GM21825 (cell line): Measurements from ENCODE around the gene DPP6.
"Not testable (repeated sequence)": the region's sequence is repeated elsewhere in the genome, so short reads cannot be mapped to it uniquely, and the experiment has no call there.

Experiments used
- ATAC-seq: cut with Tn5 transposase; IDR thresholded peaks from one replicate; pipeline ENCODE4 v1.9.1; 2021; ENCODE audit warnings: mild to moderate bottlenecking, moderate library complexity; ENCODE audit not compliant: unreplicated experiment

Gene DPP6

DNA sequence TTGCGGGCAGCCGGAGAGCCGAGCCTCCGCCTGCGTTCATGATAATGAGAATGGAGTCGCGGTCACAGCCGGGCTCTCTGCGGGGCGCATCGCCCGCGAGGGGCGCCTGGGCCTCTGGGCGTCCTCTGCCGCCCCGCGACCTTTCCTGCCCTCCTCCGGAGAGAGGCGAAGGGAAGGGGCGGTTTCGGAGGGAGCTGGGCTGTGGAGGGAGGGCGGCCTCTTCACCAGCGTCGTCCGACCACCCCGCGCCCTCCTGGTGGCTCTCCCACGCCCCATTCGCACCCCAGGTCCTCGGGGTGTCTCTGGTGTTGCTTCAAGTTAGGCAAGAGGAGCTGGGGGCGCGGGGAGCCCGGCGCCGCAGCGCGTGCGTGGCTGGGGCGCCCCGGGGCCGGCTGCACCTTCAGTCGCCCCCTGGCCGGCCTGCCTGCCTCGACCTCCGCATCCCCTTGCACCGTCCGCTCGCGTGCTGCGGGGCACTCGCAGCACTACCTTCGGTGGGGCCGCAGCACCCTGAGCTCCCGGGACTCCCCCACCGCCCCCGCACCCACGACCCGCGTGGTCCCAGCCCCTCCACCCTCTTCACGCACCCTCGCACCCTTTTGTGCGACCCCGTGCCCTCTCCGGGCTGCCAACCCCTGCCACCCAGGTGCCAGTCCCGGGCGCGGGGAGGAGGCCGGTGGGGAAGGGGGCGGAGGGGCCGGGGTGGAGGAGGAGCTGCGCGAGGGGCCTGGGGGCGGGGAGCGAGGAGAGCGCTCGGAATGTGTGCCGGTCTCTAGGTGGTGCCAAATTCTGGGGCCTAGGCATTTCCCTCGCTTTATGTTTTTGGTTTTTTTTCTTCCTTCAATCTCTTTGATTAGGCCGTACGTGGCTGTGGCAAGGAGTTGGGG is at the start of gene DPP6:
Gene DPP6, plus strand, starts transcription at position 756 of the 887 bp plus-strand sequence.
- ATAC-seq, result not testable (repeated sequence)

DNA sequence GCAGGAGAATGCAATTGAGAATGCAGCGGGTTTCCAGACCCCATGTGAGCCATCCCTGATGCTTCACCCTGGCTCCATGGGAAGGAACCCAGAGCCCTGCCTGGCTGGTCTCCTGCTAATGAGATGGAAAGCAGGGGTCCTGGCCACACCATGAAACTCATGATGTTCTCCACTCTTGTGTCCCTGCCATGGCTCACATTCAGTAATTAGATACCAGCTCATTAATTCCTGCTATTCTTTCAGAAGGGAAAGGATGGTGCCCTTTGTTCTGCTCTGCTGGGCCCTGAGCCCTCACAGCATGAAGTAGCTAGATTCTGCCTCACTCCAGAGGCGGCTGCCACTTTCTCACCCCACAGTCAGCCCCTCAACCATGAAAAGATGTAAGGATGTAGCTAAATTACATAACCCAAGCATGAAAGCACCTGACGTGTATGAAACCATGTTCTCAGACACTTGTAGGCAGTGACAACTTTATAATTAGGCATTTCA is 42.7 kb upstream of the DPP6 start:
- not testable (repeated sequence) for ATAC-seq

DNA sequence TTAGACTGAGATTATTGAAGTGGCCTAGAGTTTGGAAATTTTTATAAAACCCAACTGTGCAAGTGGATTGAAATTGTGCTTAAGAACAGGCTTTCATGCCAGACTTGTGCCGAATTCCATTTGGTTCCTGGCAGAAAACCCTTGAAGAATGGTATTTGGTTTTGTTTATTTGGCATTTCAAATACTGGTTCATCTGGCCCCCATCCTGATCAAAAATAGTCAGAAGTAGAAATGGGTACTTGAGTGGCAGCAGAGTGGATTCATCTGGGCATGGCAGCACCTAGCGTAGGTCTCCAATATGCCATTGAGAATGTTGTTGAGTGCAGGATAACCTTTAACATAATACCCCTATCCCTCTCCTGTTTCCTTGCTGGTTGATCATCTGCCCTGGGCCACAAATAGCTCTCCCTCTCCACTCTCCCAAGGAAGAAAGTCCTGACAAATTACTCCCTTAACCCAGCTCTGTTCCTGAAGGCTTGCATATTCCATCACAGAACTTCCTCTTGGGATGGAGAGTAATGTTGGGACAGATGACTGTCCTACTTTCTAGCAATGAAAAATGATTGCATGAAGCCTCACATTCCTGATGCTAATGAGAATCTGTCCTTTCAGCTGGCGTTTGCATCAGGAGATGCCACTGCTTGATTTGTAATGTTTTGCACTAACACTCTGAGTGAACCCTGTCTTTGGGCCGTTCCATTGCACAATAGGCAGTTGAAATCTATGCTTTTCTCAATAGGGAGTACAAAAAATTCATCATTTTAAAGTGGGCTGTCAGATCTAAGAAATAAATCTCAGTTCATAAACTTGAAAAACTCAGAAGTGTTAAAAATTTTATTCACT is 41.3 kb upstream of the DPP6 start:
- not testable (repeated sequence) for ATAC-seq

DNA sequence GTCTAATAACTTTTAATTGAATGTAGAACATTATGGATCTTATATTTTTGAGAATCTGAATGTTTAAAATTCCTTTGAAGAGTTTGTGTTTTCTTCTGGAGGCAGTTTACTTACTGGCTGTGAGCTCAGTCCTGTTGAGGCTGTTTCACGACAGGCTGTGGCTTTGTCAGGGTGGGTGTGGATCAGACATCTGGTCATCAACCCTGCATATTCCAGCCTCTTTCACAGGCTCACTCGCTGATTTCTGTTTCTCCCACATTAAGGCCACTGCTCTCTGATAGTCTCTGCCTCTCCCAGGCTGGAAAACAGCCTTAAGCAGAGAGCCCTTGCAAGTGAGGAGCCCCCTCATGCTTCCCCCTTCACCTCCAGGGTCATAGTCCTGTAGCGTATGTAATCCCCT is 39.4 kb upstream of the DPP6 start:
- ATAC-seq, result not testable (repeated sequence)

DNA sequence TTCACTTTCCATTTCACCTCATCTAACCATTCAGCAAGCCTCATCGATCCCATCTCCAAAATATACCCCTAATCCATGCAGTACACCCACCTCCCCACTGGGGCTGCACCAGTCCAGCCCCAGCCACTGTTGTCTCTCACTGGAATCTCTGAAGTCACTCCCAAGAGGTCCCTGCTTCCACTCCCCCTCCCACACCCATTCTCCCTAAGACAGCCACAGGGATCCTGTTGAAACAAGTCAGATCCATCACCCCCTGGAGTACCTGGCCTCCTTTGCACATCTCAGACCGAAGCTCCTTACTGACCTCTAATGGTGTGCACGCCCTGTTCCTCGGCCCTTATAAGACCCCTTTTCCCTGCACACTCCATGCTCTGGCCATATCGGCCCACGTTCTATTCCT is 36.6 kb upstream of the DPP6 start:
- ATAC-seq, result not testable (repeated sequence)

DNA sequence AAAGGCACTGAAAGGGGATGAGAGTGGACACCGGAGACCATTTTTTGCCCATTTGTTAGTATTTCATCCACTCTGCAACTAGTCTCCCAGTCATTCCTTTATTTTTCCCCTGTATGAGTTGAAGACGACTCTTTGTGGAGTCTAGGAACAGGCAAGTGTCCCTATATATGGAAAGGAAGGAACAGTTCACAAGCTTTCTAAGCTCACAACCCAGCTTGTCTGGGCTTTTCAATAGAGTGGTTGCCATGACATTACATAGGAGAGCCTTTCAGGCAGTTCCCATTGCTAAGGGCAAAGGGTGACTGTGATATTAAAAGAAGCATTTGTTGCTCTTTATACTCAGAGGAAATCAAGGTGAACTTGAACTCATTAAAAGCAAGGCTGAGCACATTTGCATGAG is 33.8 kb upstream of the DPP6 start:
- not testable (repeated sequence) for ATAC-seq

DNA sequence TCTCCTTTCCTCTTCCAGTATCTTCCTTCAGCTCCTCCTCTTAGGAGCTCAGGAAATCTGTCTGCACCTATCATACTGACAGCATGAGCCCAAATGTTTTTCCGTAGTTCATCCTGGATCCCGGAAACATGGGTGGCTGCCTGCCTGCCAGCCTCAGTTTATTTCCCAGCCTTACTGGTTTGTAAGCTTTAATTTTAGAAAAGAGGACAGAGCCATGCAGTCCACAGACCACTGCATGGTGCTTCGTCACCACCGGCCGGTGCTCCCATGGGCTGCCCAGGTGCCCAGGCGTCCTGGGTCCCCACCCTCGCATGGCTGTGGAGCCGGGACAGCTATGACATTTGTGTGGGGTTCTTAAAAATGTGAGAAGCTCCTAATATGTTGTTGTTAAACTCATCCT is 24.4 kb upstream of the DPP6 start:
- not testable (repeated sequence) for ATAC-seq

DNA sequence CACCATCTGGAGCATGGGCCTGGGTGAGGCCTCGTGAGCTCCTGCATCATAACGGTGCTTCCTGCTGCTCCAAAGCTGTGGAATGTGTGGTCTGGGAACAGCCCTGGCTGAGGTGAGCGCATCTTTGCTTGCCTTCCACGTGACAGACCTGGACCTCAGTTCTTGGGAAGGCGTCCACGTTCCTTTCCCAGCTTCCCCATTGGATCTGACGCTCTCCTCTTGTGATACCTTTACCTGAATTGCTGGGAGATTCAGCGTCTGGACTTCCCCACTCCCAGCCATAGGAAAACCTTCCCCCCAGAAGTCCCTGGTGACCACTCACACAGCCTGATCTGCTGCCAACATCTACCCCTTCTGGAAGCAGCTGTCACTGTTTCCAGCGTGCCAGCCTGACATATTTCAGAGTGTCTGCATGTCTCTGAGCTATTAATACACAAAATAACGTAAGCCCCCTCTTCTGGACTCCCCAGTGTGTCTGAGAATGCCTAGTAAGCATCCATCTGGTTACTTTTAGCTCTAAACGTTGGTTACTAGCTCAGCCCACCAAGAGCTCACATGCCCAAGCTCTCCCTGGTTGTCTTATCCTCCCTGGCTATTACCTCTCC is 21.6 kb upstream of the DPP6 start:
- not testable (repeated sequence) for ATAC-seq

DNA sequence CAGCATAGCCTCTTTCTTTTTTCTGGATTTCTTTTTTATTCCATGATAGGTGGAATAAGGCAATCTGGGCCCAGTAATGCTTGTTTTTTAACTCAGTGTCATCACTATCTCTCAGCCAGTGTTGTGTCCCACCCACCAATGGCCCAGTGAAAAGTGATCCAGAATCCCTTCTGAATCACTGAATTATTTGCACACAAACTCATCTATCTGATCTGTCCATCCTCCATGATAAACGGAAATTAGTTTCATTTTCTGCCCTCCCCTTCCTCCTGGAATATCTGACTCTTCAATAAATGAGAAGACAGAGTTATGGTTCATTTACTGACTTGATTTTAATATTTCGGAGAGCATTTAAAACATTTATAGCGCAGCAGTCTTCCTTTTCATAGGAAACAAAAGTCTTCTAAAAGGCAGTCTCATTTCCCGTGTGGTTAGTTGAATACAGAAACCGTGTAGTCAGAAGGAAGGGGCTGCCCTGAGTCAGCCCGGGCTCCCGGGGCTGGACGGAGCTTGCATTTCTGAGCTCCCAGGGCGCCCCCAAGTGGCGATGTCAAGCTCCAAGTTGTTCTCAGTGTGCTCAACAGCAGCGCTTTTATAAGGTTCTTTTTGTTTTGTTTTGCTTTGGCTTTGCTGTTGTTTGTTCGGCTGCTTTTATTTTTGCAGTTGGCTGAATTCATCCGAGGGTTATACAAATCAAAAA is 12.6 kb upstream of the DPP6 start:
- peak; percentile 97 for ATAC-seq

DNA sequence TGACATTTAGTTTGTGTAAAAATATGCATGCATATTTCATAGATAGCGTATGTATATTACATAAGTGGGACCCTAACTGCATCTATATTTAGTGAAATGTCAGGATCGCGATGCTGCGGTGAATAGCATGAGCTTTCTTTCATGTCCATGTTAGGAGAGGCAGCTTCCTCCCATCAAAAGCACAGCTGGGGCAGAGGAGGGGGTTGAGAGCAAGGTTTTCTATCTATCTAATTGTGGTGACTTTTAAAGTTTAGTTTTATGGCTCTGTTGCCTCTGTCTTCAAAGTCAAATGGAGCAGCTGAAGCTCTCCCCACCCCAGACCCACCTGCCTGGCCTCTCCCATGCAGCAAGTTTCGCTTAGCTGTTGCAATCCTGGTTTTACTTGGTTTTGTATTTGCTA is 1.8 kb upstream of the DPP6 start:
- not testable (repeated sequence) for ATAC-seq

DNA sequence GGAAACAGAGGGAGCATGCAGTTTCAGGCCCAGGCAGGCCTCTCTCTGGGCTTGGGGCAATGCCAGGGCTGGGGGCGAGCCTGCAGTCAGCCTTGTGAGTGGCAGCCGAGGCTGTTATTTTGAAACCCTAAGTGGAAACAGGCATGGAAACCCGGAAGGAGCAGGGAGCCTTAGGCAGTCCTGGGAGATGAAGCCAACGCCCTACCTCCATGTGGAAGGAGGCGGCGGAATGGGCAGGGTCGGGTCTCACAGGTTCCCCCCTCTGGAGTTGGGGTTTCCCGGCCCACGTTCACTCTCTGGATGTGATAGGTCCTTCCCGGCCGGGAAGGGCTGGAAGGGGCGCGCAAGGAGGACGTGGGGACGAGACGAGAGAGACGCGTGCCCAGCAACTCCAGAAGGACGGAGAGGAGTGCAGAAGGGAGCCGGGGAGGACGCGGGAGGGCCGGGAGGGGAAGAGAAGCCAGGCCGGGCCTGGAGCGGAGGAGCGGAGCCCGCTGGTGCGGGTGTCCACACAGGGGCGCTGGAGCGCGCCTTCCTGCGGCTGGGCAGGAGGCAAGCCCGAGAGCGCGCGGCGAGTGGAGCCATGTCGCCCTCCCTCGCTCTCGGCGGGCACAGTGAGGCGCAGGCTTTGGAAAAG is 1.1 kb upstream of the DPP6 start:
- not testable (repeated sequence) for ATAC-seq

DNA sequence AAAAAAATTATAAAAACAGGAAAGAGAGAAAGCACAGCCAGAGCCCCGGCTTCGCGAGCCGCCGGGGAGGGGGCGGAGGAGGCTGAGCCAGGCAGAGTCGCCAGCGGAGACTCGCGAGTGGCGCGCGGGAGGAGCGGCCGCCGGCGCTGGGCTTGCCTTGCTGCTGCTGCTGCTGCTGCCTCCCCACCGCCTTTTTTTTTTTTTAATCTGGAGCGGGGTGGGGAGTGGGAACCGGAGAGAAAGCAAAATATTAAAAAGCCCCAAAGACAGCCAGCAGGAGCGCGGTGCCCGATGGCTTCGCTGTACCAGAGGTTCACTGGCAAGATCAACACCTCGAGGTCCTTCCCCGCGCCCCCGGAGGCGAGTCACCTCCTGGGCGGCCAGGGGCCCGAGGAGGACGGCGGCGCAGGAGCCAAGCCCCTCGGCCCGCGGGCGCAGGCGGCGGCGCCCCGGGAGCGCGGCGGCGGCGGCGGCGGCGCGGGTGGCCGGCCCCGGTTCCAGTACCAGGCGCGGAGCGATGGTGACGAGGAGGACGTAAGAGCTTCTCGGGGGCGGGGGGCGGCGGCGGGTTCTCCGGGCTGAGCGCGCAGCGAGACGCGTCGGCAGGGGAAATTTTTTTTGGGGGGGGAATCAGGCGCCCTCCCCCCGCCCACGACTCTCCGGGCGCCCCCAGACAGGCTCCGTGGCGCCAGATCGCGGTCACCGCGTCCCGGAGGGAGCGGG is 493 bp downstream of the DPP6 start:
- ATAC-seq, result not testable (repeated sequence)

DNA sequence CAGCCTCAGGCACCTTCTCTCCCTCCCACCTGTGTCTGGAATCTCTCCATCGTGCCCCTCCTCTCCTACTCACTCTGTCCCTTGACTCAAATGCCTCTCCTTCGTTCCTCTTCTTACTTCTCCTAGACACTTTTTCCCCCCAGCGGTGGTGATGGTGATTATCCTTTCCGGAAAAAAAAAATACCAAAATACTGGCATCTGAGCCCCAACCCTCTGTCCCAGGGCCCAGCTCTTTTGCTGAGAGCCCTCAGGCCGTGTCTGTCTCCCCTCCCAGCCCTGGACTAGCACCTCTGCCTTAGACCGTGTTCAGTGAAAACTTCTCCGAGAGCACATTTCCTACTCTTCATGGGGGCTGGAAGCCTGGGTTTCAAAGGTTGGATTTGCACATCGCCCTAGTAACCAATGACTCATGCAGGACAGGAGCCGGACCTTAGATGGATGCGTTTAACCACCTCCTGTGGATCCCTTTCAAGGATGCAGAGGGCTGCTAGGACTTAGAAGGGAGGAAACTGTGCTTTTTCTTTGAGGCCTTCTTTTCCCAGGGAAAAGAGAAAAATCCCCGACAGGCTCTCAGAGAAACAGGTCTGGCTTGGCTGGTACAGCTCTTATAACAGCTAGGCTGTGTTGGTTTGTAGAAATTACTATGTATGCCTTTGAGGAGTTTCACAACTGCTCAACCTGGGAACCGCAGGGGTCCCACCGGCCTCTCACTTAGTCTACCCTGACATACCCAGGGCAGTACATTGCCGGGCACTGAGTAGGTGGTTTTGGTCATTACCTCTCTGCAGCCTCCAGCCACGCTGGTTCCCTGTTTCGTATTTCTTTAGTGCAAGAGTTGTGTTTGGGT is 1.5 kb downstream of the DPP6 start:
- not testable (repeated sequence) for ATAC-seq

DNA sequence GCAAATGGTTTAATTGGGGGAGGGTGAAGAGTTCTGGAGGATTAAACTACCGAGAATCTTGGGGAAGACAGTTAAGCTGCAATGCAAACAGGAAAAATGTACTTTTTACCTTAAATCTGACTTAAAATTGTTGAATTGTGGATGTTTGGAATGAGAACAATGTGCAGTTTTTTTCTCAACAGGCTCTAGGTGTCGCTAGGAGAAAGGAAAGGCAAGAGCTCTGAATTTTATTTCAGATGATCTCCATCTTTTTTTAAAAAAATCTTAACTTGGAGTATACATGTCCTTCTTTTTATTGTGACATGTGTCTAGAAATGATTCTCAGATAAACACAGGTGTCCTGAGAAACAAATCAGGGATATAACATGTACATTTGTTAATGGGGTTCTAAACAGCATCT is 2.5 kb downstream of the DPP6 start:
- not testable (repeated sequence) for ATAC-seq

DNA sequence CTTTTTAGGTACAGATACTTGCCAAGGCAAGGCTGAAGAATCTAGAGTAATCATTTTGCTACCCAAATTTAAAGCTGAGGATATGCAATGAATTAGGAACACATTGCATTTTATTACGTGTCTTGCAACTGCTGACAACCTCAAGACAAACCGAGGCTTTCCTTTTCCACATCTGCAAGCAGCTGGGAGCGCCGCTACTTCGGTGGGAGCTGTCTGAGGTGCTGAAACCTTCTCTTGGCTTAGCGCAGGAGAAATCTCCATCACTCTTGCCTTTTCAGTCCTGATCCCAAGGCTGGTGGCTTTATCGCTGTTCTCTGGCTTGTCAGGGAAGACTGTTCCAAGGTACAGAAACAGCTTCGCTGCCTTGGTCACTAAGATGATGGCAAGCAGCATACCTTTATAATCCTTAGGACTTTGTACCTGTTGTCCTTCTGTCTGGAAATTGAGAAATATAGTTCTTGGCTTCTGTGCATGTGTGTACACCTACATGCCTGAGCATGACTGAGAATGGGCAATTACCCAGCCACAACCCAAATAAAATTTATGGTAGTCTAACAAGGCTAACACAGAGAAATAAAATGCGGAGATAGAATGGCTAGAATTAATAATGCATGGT is 3.4 kb downstream of the DPP6 start:
- ATAC-seq, result not testable (repeated sequence)

DNA sequence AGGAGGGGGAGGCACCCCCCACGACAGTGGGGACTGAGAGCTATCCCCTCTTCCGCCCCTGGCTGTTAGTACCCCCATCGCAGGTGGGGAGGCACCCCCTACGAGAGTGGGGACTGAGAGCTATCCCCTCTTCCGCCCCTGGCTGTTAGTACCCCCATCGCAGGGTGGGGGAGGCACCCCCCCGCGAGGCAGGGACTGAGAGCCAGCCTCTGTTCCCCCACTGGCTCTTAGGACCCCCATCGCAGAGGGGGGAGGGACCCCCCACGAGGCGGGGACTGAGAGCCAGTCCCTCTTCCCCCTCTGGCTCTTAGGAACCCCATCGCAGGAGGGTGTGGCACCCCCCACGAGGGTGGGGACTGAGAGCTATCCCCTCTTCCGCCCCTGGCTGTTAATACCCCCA is 6.6 kb downstream of the DPP6 start:
- not testable (repeated sequence) for ATAC-seq

DNA sequence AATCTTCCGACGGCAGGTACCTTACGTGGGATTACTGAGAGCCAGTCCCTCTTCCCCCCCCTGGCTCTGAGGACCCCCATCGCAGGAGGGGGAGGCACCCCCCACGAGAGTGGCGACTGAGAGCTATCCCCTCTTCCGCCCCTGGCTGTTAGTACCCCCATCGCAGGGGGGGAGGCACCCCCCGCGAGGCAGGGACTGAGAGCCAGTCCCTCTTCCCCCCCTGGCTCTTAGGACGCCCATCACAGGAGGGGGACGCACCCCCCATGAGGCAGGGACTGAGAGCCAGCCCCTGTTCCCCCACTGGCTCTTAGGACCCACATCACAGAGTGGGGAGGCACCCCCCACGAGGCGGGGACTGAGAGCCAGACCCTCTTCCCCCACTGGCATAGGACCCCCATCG is 8.4 kb downstream of the DPP6 start:
- ATAC-seq, result not testable (repeated sequence)

DNA sequence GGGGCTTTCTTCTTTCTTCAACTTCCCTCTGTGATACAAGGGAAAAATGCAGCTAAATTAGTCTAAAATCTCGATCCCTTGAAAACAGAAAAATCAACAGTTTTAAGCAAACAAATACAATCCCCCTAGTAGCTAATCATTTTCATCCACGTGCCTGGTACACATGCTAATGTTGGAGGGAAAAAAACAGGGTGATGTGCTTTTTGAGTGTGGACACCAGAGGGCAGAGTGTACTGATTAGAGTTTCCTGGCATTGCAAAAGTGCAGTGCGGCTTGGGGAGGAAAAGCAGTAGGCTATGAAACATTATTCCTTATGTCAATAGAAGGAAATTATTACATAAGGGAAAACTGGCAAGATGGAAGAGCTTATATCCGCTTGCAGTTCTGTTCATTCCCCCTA is 19.6 kb downstream of the DPP6 start:
- not testable (repeated sequence) for ATAC-seq
